ENCODE measurements around the gene OVOL1.

DNA sequence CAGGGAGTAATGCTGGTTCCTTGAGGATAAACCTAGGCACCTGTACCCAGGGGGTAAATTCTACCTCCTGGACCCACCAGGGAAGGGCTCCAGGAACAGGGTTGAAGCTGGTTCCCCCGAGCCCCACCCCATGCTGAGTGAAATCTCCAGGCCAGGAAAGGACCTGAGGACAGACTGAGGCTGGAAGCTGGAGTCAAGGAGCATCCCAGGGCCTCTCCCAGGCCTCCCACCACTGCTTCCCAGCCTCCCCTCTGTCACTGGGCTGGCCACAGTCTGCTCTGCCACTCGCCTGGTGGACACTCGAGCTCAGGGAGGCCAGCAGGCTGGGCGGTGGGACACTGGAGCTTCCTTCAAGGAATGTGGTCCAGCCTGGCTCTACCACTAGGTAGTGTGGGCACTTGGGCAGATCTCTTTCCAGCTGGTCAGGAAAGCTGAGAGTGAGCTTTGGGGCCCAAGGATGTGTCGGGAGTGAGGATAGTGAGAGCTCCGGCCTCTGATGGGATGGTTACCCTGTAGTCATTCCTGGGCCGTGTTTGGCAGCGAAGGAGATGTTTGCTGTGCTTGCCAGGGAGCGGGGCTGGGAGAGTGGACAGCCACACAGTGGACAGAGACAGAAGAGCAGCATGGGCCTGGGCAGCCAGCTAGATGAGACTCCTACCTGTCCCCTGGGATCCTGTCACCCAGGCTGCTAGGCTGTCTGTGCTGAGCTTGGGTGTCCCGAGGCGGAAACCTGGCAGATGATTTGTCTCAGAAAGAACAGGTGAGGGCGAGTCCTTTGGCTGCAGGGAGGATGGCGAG is 3.4 kb downstream of the OVOL1 start:
- TF ChIP-seq, protein P1, sequence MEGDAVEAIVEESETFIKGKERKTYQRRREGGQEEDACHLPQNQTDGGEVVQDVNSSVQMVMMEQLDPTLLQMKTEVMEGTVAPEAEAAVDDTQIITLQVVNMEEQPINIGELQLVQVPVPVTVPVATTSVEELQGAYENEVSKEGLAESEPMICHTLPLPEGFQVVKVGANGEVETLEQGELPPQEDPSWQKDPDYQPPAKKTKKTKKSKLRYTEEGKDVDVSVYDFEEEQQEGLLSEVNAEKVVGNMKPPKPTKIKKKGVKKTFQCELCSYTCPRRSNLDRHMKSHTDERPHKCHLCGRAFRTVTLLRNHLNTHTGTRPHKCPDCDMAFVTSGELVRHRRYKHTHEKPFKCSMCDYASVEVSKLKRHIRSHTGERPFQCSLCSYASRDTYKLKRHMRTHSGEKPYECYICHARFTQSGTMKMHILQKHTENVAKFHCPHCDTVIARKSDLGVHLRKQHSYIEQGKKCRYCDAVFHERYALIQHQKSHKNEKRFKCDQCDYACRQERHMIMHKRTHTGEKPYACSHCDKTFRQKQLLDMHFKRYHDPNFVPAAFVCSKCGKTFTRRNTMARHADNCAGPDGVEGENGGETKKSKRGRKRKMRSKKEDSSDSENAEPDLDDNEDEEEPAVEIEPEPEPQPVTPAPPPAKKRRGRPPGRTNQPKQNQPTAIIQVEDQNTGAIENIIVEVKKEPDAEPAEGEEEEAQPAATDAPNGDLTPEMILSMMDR (IDR thresholded peaks at IDR 0.05) = no peak
- no peak for TF ChIP-seq POLR2A (IDR thresholded peaks at IDR 0.05)
